GM12864 (cell line): ENCODE measurements around the gene AARS2.

Experiments used
- DNase-seq: peaks from one replicate; pipeline ENCODE4 v3.0.0-alpha.2; 2011; ENCODE audit warnings: low read depth
- H3K4me3 ChIP-seq: 2 replicates; pipeline ENCODE4 v1.5.1; 2011; ENCODE audit warnings: mild to moderate bottlenecking, low read depth, low read length, control low read depth
- TF ChIP-seq, protein P1 (sequence below): IDR thresholded peaks from 2 replicates; pipeline ENCODE4 v1.5.1; 2011; ENCODE audit warnings: low read depth, mild to moderate bottlenecking, moderate library complexity, low read length, control low read depth, inconsistent platforms; ENCODE audit errors: missing control alignments

Gene AARS2

GRCh38 chr6:44260451-44261297, 52.5 kb downstream of the AARS2 start:
- no peak for DNase-seq
- H3K4me3 ChIP-seq, result peak overlapping the region; percentile 94
- TF ChIP-seq, protein P1, sequence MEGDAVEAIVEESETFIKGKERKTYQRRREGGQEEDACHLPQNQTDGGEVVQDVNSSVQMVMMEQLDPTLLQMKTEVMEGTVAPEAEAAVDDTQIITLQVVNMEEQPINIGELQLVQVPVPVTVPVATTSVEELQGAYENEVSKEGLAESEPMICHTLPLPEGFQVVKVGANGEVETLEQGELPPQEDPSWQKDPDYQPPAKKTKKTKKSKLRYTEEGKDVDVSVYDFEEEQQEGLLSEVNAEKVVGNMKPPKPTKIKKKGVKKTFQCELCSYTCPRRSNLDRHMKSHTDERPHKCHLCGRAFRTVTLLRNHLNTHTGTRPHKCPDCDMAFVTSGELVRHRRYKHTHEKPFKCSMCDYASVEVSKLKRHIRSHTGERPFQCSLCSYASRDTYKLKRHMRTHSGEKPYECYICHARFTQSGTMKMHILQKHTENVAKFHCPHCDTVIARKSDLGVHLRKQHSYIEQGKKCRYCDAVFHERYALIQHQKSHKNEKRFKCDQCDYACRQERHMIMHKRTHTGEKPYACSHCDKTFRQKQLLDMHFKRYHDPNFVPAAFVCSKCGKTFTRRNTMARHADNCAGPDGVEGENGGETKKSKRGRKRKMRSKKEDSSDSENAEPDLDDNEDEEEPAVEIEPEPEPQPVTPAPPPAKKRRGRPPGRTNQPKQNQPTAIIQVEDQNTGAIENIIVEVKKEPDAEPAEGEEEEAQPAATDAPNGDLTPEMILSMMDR, result no peak

- TF ChIP-seq, protein P1, result no peak
- no peak for DNase-seq
- H3K4me3 ChIP-seq, result peak overlapping the region; percentile 29
Observed at GRCh38 chr6:44260011-44260410, 53.1 kb downstream of the AARS2 start.

DNA sequence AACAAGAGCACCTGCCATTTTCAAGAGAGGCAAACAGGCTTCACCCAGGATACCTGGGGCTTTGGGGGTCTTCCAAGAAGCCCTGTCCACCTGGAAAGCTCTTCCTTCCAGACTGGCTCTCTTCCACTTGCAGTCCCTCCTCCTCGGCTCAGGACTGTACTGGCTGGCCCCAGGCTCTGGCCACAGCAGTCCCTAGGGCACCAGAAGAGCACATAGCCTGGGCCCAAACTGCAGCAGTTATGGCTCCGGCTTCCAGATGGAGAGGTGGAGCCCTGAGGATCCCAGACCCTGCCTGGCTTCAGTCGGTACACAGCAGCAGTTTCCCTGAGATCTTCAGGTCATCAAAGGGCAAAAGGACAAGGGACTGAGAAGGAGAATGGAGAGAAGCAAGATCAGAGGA, 54.2 kb downstream of the AARS2 start:
- TF ChIP-seq, protein P1, result no peak
- DNase-seq, result no peak
- H3K4me3 ChIP-seq, result peak overlapping the region; percentile 25; the same call in 1 of the 2 replicates

DNA sequence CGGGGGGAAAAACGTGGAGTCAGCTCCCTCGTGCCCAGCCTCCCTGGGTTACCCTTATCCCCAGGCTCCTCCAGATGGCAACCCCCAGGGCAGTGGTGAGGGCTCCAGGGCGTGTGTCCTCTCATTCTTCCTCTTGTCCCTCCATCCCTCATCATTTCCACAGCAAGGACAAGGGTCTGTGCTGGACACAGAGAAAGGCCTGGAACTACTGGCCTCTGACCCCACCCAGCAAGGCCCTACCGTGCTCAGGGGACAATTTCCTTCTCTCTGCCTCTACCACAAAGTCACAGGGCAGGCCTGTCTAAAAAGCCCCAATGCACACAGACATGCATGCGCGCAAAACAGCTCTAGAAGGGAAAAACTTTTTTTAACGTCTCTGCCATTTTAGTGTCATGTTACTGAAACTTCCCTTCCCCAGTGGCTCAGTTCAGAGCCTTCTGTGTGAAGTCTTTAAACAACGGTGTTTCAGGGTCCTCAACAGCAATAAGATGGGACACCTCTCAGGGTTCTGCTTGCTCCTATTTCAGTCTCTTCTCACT, 54.8 kb downstream of the AARS2 start:
- no peak for DNase-seq
- peak overlapping the region; percentile 6; the same call in 1 of the 2 replicates for H3K4me3 ChIP-seq
- TF ChIP-seq, protein P1, result no peak

DNA sequence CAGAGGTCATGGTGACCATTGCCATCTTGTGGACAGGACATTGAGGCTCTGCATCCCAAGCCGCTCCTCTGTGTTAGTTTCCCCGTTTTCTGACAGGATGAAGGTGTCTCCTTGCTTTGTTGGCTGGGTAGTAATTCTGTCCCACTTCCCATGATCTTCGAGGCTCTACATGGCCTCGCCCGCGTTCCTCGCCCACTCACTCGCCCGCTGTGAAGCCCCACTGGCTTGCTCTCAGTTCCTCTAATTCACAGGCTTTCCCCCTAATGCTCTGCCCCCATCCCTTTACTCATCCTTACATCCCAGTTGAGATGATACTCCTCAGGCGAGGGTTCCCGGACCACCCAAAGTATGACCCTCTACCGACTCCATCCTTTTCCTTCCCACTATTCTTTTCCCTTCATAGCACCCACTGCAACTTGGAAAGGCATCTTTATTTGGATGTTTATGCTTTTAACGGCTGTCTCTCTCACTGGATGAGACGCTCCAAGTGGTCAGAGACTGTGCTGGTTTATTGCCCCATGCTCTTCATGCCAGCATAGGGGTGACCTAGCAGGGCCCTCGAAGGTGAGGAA, 55.3 kb downstream of the AARS2 start:
- no peak for DNase-seq
- TF ChIP-seq, protein P1, result no peak

GRCh38 chr6:44257025-44257752, 56.0 kb downstream of the AARS2 start, which contains the start of gene SLC35B2:
Gene SLC35B2, minus strand, starts transcription at chr6:44257528. Its CDS starts 118 bp downstream, at chr6:44257410.
- H3K4me3 ChIP-seq, result peak within 1 kb of the TSS; percentile 87
- TF ChIP-seq, protein P1, result peak; percentile 60
- DNase-seq, result no peak

More for the DNA sequence above, 55.3 kb downstream of the AARS2 start:
- H3K4me3 ChIP-seq, result peak overlapping the region; percentile 87
